Neuronal stem cell (in vitro differentiated cells): ENCODE data around the gene GPR17.

Experiments used
- DNase-seq: peaks from one replicate; pipeline ENCODE4 v3.0.0-alpha.2; 2013; ENCODE audit warnings: low spot score
- H2AFZ ChIP-seq: one replicate; pipeline ENCODE4 v1.6.1; 2013; ENCODE audit warnings: mild to moderate bottlenecking, low read length, inconsistent platforms
- H2AK5ac ChIP-seq: 2 replicates; pipeline ENCODE4 v1.6.1; 2013; ENCODE audit warnings: low read depth, mild to moderate bottlenecking, inconsistent platforms, low read length, moderate library complexity, mixed read lengths
- H2BK120ac ChIP-seq: 2 replicates; pipeline ENCODE4 v1.6.1; 2013; ENCODE audit warnings: low read depth, mild to moderate bottlenecking, inconsistent platforms, low read length, moderate library complexity, mixed read lengths
- H2BK12ac ChIP-seq: one replicate; pipeline ENCODE4 v1.6.1; 2013; ENCODE audit warnings: low read length, inconsistent platforms
- H2BK15ac ChIP-seq: 2 replicates; pipeline ENCODE4 v1.6.1; 2013; ENCODE audit warnings: mild to moderate bottlenecking, low read length, inconsistent platforms, mixed read lengths
- H2BK5ac ChIP-seq: one replicate; pipeline ENCODE4 v1.6.1; 2013; ENCODE audit warnings: inconsistent platforms, mild to moderate bottlenecking, low read length, moderate library complexity
- H3K14ac ChIP-seq: one replicate; pipeline ENCODE4 v1.6.1; 2013; ENCODE audit warnings: low read length, inconsistent platforms
- H3K18ac ChIP-seq: 2 replicates; pipeline ENCODE4 v1.6.1; 2013; ENCODE audit warnings: low read length, inconsistent platforms
- H3K23ac ChIP-seq: 2 replicates; pipeline ENCODE4 v1.6.1; 2013; ENCODE audit warnings: low read depth, mild to moderate bottlenecking, mixed read lengths, low read length, inconsistent platforms; ENCODE audit not compliant: poor library complexity
- H3K27ac ChIP-seq: replicated peaks from 3 replicates; pipeline ENCODE4 v1.5.1; 2013; ENCODE audit warnings: low read length, inconsistent platforms
- H3K27me3 ChIP-seq, 3 experiments: 2 replicates each; pipeline ENCODE4 v1.6.1; 2013; ENCODE audit warnings: low read length in 3 of 3, mild to moderate bottlenecking in 2 of 3, inconsistent platforms in 1 of 3, low read depth in 1 of 3, mixed read lengths in 1 of 3, moderate library complexity in 1 of 3; ENCODE audit not compliant: control insufficient read depth in 3 of 3, insufficient read depth in 3 of 3
- H3K36me3 ChIP-seq, 2 donors: replicated peaks in 1 of 2; 2 replicates each; pipeline ENCODE4 v1.6.1; 2013; ENCODE audit warnings: low read length in 2 of 2; ENCODE audit not compliant: control insufficient read depth in 2 of 2, insufficient read depth in 2 of 2
- H3K4ac ChIP-seq: 2 replicates; pipeline ENCODE4 v1.6.1; 2013; ENCODE audit warnings: inconsistent platforms, mild to moderate bottlenecking, low read length, moderate library complexity
- H3K4me1 ChIP-seq, 2 donors: 1 replicate in 1 of 2; 2 replicates in 1 of 2; pipeline ENCODE4 v1.6.1; 2013; ENCODE audit warnings: low read length in 2 of 2, low read depth in 1 of 2; ENCODE audit not compliant: control insufficient read depth in 2 of 2, insufficient read depth in 1 of 2
- H3K4me2 ChIP-seq: one replicate; pipeline ENCODE4 v1.6.1; 2013; ENCODE audit warnings: mild to moderate bottlenecking, low read length, inconsistent platforms; ENCODE audit not compliant: insufficient read depth, poor library complexity, severe bottlenecking
- H3K4me3 ChIP-seq, 2 donors: 2 replicates each; pipeline ENCODE4 v1.5.1; 2013; ENCODE audit warnings: low read length in 2 of 2, mild to moderate bottlenecking in 2 of 2, inconsistent platforms in 1 of 2, moderate library complexity in 1 of 2
- H3K79me1 ChIP-seq: one replicate; pipeline ENCODE4 v1.6.1; 2013; ENCODE audit warnings: low read depth, mild to moderate bottlenecking, inconsistent platforms, low read length, moderate library complexity
- H3K9ac ChIP-seq: one replicate; pipeline ENCODE4 v1.6.1; 2013; ENCODE audit warnings: mild to moderate bottlenecking, low read depth, low read length, inconsistent platforms; ENCODE audit not compliant: poor library complexity
- H3K9me3 ChIP-seq, 2 donors: replicated peaks in 1 of 2; 2 replicates each; pipeline versions ENCODE3 to v1.6.1; 2013; ENCODE audit warnings: low read length in 2 of 2, mild to moderate bottlenecking in 2 of 2, inconsistent platforms in 1 of 2, low read depth in 1 of 2, mixed read lengths in 1 of 2, moderate library complexity in 1 of 2; ENCODE audit not compliant: control insufficient read depth in 2 of 2, insufficient read depth in 1 of 2
- H4K8ac ChIP-seq: one replicate; pipeline ENCODE4 v1.6.1; 2013; ENCODE audit warnings: low read depth, mild to moderate bottlenecking, inconsistent platforms, low read length, moderate library complexity
- H4K91ac ChIP-seq: one replicate; pipeline ENCODE4 v1.6.1; 2013; ENCODE audit warnings: low read length, low read depth, mild to moderate bottlenecking, inconsistent platforms; ENCODE audit not compliant: poor library complexity
- WGBS, 2 donors: extraction: QIAGEN DNeasy Blood & Tissue Kit; methylation state at CpG; one replicate each; pipeline ENCODE4 v1.1.7; 2013; ENCODE audit warnings: missing lambda C conversion rate in 2 of 2, mixed read lengths in 1 of 2; ENCODE audit not compliant: insufficient read length in 2 of 2, insufficient replicate concordance in 1 of 2; ENCODE audit errors: extremely low coverage in 2 of 2; 5-methylcytosine and 5-hydroxymethylcytosine counted together

The GPR17 gene

GRCh38 chr2:127651381-127651809, 5.4 kb downstream of the GPR17 start:
- Histone ChIP-seq H3K14ac (peak overlapping the region; percentile 84), H4K8ac (no peak overlapping the region), H3K9ac (no peak overlapping the region), H3K27me3 (peaks cover 0 to 8% (median 2%) of the 10 kb centered on the region in 3 experiments), H2BK15ac (peak overlapping the region; percentile 69), H3K23ac (peak overlapping the region; percentile 94), H2BK5ac (peak overlapping the region; percentile 89), H2AK5ac (peak overlapping the region; percentile 93), H3K27ac (no peak overlapping the region), H3K4me3 (no peak overlapping the region), H3K36me3 (no peaks in the 10 kb centered on the region), H3K4ac (peak overlapping the region; percentile 13), H3K18ac (peak overlapping the region; percentile 89), H4K91ac (peak overlapping the region; percentile 87), H3K79me1 (no peaks in the 10 kb centered on the region), H2BK12ac (peak overlapping the region; percentile 82), H3K4me2 (no peak overlapping the region), H2AFZ (peak overlapping the region; percentile 81), H3K4me1 (peaks cover 4 to 13% of the 10 kb centered on the region in 2 donors), H2BK120ac (peak overlapping the region; percentile 42), H3K9me3 (peaks cover 0 to 2% of the 10 kb centered on the region in 2 donors)
- DNase-seq = no peak
- no CpG with 5 or more reads among the region's 29 CpGs for WGBS, 2 donors

- H2BK5ac ChIP-seq = no peak overlapping the region
- no peak for DNase-seq
- H3K4me1 ChIP-seq = peaks cover 3 to 13% of the 10 kb centered on the region in 2 donors
- peak overlapping the region; percentile 89 for H3K18ac ChIP-seq
- no peak overlapping the region for H3K4ac ChIP-seq
- no peaks in the 10 kb centered on the region for H3K79me1 ChIP-seq
- WGBS, 2 donors = no CpG with 5 or more reads among the region's 14 CpGs
- H4K8ac ChIP-seq = no peak overlapping the region
- H3K27ac ChIP-seq = no peak overlapping the region
- H3K4me3 ChIP-seq = no peak overlapping the region
- H3K23ac ChIP-seq = no peak overlapping the region
- H3K9me3 ChIP-seq = peaks cover 0 to 2% of the 10 kb centered on the region in 2 donors
- no peak overlapping the region for H2BK120ac ChIP-seq
- peak overlapping the region; percentile 69 for H2BK15ac ChIP-seq
- no peak overlapping the region for H4K91ac ChIP-seq
- peaks cover 0 to 12% (median 2%) of the 10 kb centered on the region in 3 experiments for H3K27me3 ChIP-seq
- peak overlapping the region; percentile 81 for H2AFZ ChIP-seq
- H2AK5ac ChIP-seq = no peak overlapping the region
- peak overlapping the region; percentile 31 for H3K14ac ChIP-seq
- H3K36me3 ChIP-seq = no peaks in the 10 kb centered on the region
- H3K4me2 ChIP-seq = no peak overlapping the region
- H3K9ac ChIP-seq = no peak overlapping the region
- H2BK12ac ChIP-seq = no peak overlapping the region
Observed at GRCh38 chr2:127651971-127652550, 6.1 kb downstream of the GPR17 start.

GRCh38 chr2:127652786-127653357, 6.9 kb downstream of the GPR17 start:
- Histone ChIP-seq H2BK5ac (peak overlapping the region; percentile 41), H3K4me3 (no peak overlapping the region), H3K18ac (peak overlapping the region; percentile 83), H3K9ac (no peak overlapping the region), H2AFZ (peak overlapping the region; percentile 81), H2BK12ac (peak overlapping the region; percentile 91), H3K23ac (no peak overlapping the region), H4K91ac (peak overlapping the region; percentile 34), H3K36me3 (no peaks in the 10 kb centered on the region), H3K27me3 (peaks cover 0 to 12% (median 2%) of the 10 kb centered on the region in 3 experiments), H2BK15ac (peak overlapping the region; percentile 99), H3K79me1 (no peaks in the 10 kb centered on the region), H3K14ac (no peak overlapping the region), H3K27ac (no peak overlapping the region), H4K8ac (peak overlapping the region; percentile 45), H2AK5ac (peak overlapping the region; percentile 86), H3K4me1 (peaks cover 3 to 13% of the 10 kb centered on the region in 2 donors), H3K4me2 (no peak overlapping the region), H3K9me3 (peaks cover 0 to 2% of the 10 kb centered on the region in 2 donors), H2BK120ac (peak overlapping the region; percentile 88), H3K4ac (no peak overlapping the region)
- no CpG with 5 or more reads among the region's 25 CpGs for WGBS, 2 donors
- no peak for DNase-seq

- H3K9me3 ChIP-seq = peaks cover 0 to 2% of the 10 kb centered on the region in 2 donors
- no peak overlapping the region for H3K4ac ChIP-seq
- peak overlapping the region; percentile 32 for H3K23ac ChIP-seq
- H2BK5ac ChIP-seq = peak overlapping the region; percentile 41
- H3K9ac ChIP-seq = no peak overlapping the region
- peaks cover 3 to 13% of the 10 kb centered on the region in 2 donors for H3K4me1 ChIP-seq
- no CpG with 5 or more reads among the region's 16 CpGs for WGBS, 2 donors
- H3K27ac ChIP-seq = no peak overlapping the region
- no peaks in the 10 kb centered on the region for H3K79me1 ChIP-seq
- no peak overlapping the region for H2AFZ ChIP-seq
- H3K4me3 ChIP-seq = no peak overlapping the region
- DNase-seq = no peak
- H2BK12ac ChIP-seq = peak overlapping the region; percentile 91
- peaks cover 0 to 12% (median 2%) of the 10 kb centered on the region in 3 experiments for H3K27me3 ChIP-seq
- no peaks in the 10 kb centered on the region for H3K36me3 ChIP-seq
- H3K4me2 ChIP-seq = no peak overlapping the region
- peak overlapping the region; percentile 83 for H3K18ac ChIP-seq
- no peak overlapping the region for H4K91ac ChIP-seq
- peak overlapping the region; percentile 99 for H2AK5ac ChIP-seq
- peak overlapping the region; percentile 77 for H2BK120ac ChIP-seq
- no peak overlapping the region for H4K8ac ChIP-seq
- H2BK15ac ChIP-seq = peak overlapping the region; percentile 99
- no peak overlapping the region for H3K14ac ChIP-seq
Observed at GRCh38 chr2:127653421-127654083, 7.6 kb downstream of the GPR17 start.
